Gastrocnemius medialis (tissue), 4 donors: ENCODE measurements around the gene C20orf202. TPM values are rescaled to one million over a fixed set of nuclear protein-coding genes. Genes with fewer than 3 reads are reported as not detected.

Experiments used
- ATAC-seq, 2 donors: fragments of 150-250 bp; one replicate each; pipeline ENCODE4 v1.9.1; 2016
- DNase-seq, 2 donors: peaks; one replicate each; pipeline ENCODE4 v3.0.0-alpha.2; 2019
- H3K27ac ChIP-seq, 4 donors: fragments of 200-600 bp; sonication (generic); 1 replicate in 1 of 4; 2 replicates in 3 of 4; pipeline ENCODE4 v1.5.1; 2016 to 2018; ENCODE audit warnings: mild to moderate bottlenecking in 2 of 4, moderate library complexity in 1 of 4
- H3K27me3 ChIP-seq, 3 donors: fragments of 200-600 bp; sonication (generic) in 2 of 3; 1 replicate in 1 of 3; 2 replicates in 2 of 3; pipeline versions ENCODE4 v1.5.1 to v1.6.0; 2016 to 2019; ENCODE audit warnings: mild to moderate bottlenecking in 1 of 3, moderate library complexity in 1 of 3
- H3K36me3 ChIP-seq, 2 donors: fragments of 200-600 bp; sonication (generic) in 1 of 2; one replicate each; pipeline ENCODE4 v1.5.1; 2017 to 2018
- H3K4me1 ChIP-seq, 2 donors: fragments of 200-600 bp; sonication (generic) in 1 of 2; one replicate each; pipeline ENCODE4 v1.5.1; 2016 to 2017; ENCODE audit warnings: mild to moderate bottlenecking in 2 of 2
- H3K4me3 ChIP-seq, 4 donors: fragments of 200-600 bp; sonication (generic) in 3 of 4; 1 replicate in 1 of 4; 2 replicates in 3 of 4; pipeline ENCODE4 v1.5.1; 2016 to 2019; ENCODE audit warnings: mild to moderate bottlenecking in 2 of 4
- H3K9me3 ChIP-seq, 3 donors: fragments of 200-600 bp; sonication (generic) in 2 of 3; 1 replicate in 1 of 3; 2 replicates in 2 of 3; pipeline ENCODE4 v1.5.1; 2016 to 2019
- CTCF ChIP-seq, 5 experiments: fragments of 450-650 bp in 3 of 5; fragments of 200-600 bp in 2 of 5; sonication (generic) in 2 of 5; IDR thresholded peaks in 4 of 5; conservative IDR thresholded peaks in 1 of 5; 1 replicate in 4 of 5; 2 replicates in 1 of 5; pipeline ENCODE4 v1.5.1; 2016 to 2019; ENCODE audit warnings: antibody characterized with exemption in 5 of 5, mild to moderate bottlenecking in 3 of 5, moderate library complexity in 3 of 5
- POLR2A ChIP-seq, 2 donors: fragments of 450-650 bp; IDR thresholded peaks; one replicate each; pipeline ENCODE4 v1.6.1; 2017; ENCODE audit warnings: antibody characterized with exemption in 2 of 2, mild to moderate bottlenecking in 2 of 2, moderate library complexity in 2 of 2
- in situ Hi-C, 4 donors: fragments of 200-750 bp; cut with MboI; loops; one replicate each; pipeline versions ENCODE4 v1.15.0 to v1.8.0; 2017; ENCODE audit warnings: low sequenced_read_pairs in 4 of 4
- intact Hi-C: fragments of 100-400 bp; cut with DNase I; formaldehyde crosslinking; loops from one replicate; pipeline ENCODE4 v1.15.1; 2023; ENCODE audit warnings: low total_unique reads
- total RNA-seq, 4 donors: library from RNA; depleted of rRNA; stranded (reverse); fragments of >200 nt; gene quantifications; one replicate each; pipeline versions ENCODE4 v1.1.0 to v1.2.3, GENCODE V29; 2016

C20orf202 gene
- total RNA-seq, 4 donors from 2014 or later: 0.24 TPM; not detected in 3

- Histone ChIP-seq H3K27ac (no peak overlapping the region), H3K36me3 (no peaks in the 10 kb centered on the region), H3K27me3 (no peaks in the 10 kb centered on the region), H3K4me3 (no peak overlapping the region), H3K9me3 (no peaks in the 10 kb centered on the region), H3K4me1 (no peaks in the 10 kb centered on the region)
- no peak for ATAC-seq
- in situ Hi-C loops: no loop called here
- intact Hi-C loops: no loop called here
- TF ChIP-seq CTCF (IDR thresholded peaks at IDR 0.05 in 4 of 5, conservative IDR thresholded peaks at IDR 0.05 in 1 of 5): no peak
- TF ChIP-seq POLR2A (IDR thresholded peaks at IDR 0.05): no peak
- no peak for DNase-seq
Observed at GRCh38 chr20:1195226-1195625, 8.0 kb upstream of the C20orf202 start.

- H3K9me3 ChIP-seq: no peaks in the 10 kb centered on the region
- ATAC-seq: no peak
- H3K4me3 ChIP-seq: no peak overlapping the region
- intact Hi-C loops (no loop called here), in situ Hi-C loops (no loop called here)
- no peaks in the 10 kb centered on the region for H3K36me3 ChIP-seq
- no peaks in the 10 kb centered on the region for H3K27me3 ChIP-seq
- H3K4me1 ChIP-seq: no peaks in the 10 kb centered on the region
- TF ChIP-seq CTCF (IDR thresholded peaks at IDR 0.05 in 4 of 5, conservative IDR thresholded peaks at IDR 0.05 in 1 of 5) (no peak), POLR2A (IDR thresholded peaks at IDR 0.05) (no peak)
- no peak for DNase-seq
- H3K27ac ChIP-seq: no peak overlapping the region
Observed at GRCh38 chr20:1196634-1197033, 6.6 kb upstream of the C20orf202 start.

GRCh38 chr20:1197801-1198200, 5.5 kb upstream of the C20orf202 start:
- no peaks in the 10 kb centered on the region for H3K27me3 ChIP-seq
- no peak for DNase-seq
- in situ Hi-C loops (no loop called here), intact Hi-C loops (no loop called here)
- H3K4me1 ChIP-seq: no peaks in the 10 kb centered on the region
- ATAC-seq: no peak
- H3K9me3 ChIP-seq: no peaks in the 10 kb centered on the region
- no peak overlapping the region for H3K27ac ChIP-seq
- no peaks in the 10 kb centered on the region for H3K36me3 ChIP-seq
- no peak overlapping the region for H3K4me3 ChIP-seq
- TF ChIP-seq CTCF (IDR thresholded peaks at IDR 0.05 in 4 of 5, conservative IDR thresholded peaks at IDR 0.05 in 1 of 5) (no peak), POLR2A (IDR thresholded peaks at IDR 0.05) (no peak)

GRCh38 chr20:1198751-1199150, 4.5 kb upstream of the C20orf202 start:
- Histone ChIP-seq H3K9me3 (no peaks in the 10 kb centered on the region), H3K27ac (no peak overlapping the region), H3K4me1 (no peaks in the 10 kb centered on the region), H3K27me3 (no peaks in the 10 kb centered on the region), H3K36me3 (no peaks in the 10 kb centered on the region), H3K4me3 (no peak overlapping the region)
- DNase-seq (no peak), ATAC-seq (no peak)
- in situ Hi-C loops: no loop called here
- intact Hi-C loops: no loop called here
- TF ChIP-seq POLR2A (IDR thresholded peaks at IDR 0.05) (no peak), CTCF (IDR thresholded peaks at IDR 0.05 in 4 of 5, conservative IDR thresholded peaks at IDR 0.05 in 1 of 5) (no peak)

GRCh38 chr20:1199212-1199873, 3.9 kb upstream of the C20orf202 start:
- in situ Hi-C loops (no loop called here), intact Hi-C loops (no loop called here)
- Histone ChIP-seq H3K4me1 (no peaks in the 10 kb centered on the region), H3K4me3 (no peak overlapping the region), H3K9me3 (no peaks in the 10 kb centered on the region), H3K27ac (peak overlapping the region in 2 of 4 donors; percentile 46 to 51), H3K36me3 (no peaks in the 10 kb centered on the region), H3K27me3 (no peaks in the 10 kb centered on the region)
- ATAC-seq (no peak), DNase-seq (no peak)
- TF ChIP-seq POLR2A (IDR thresholded peaks at IDR 0.05): no peak
- TF ChIP-seq CTCF (IDR thresholded peaks at IDR 0.05 in 4 of 5, conservative IDR thresholded peaks at IDR 0.05 in 1 of 5): no peak
